ENCODE data around the gene ATP6V1F.

ATP6V1F gene

DNA sequence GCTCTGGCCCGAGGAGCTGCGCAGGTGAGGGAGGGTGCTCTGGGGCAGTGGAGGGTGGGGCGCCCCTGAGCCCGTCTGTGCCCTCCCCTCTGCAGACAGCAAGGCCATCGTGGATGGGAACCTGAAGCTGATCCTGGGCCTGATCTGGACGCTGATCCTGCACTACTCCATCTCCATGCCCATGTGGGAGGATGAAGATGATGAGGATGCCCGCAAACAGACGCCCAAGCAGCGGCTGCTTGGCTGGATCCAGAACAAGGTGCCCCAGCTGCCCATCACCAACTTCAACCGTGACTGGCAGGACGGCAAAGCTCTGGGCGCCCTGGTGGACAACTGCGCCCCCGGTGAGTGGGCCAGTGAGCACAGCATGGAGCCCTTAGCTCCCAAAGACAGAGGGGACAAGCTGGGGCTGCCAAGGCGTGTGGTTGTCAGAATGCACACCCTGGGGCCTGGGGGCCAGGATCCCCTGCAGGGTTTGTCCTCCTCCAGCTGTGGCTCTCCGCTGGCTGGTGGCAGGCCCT, 27.4 kb upstream of the ATP6V1F start:
- Histone ChIP-seq H3K4me3 (ENCODE audit: low read depth, low read length, poor library complexity, severe bottlenecking) (no peak overlapping the region), H3K9me2 (ENCODE audit: low read depth, low read length) (no peaks in the 10 kb centered on the region), H2AFZ (ENCODE audit: low read length) (no peak overlapping the region), H3K36me3 (ENCODE audit: insufficient read depth, low read length) (no peaks in the 10 kb centered on the region), H3K79me2 (ENCODE audit: insufficient read depth, low read length) (no peaks in the 10 kb centered on the region), H3K4me2 (ENCODE audit: low read length) (no peak overlapping the region), H4K20me1 (ENCODE audit: insufficient read depth, low read length) (no peaks in the 10 kb centered on the region), H3K27me3 (ENCODE audit: insufficient read depth, low read length) (peaks cover 7% of the 10 kb centered on the region), H3K27ac (ENCODE audit: low read depth, low read length, poor library complexity, severe bottlenecking) (no peak overlapping the region), H3K4me1 (ENCODE audit: insufficient read depth, low read length, severe bottlenecking) (no peaks in the 10 kb centered on the region), H3K9me3 (ENCODE audit: low read length) (no peaks in the 10 kb centered on the region), H3F3A (ENCODE audit: insufficient read depth, low read length) (no peaks in the 10 kb centered on the region), H3K9ac (ENCODE audit: low read length) (no peak overlapping the region)
- TF ChIP-seq EZH2 (IDR thresholded peaks at IDR 0.05; ENCODE audit: borderline replicate concordance, low read length), result no peak
- TF ChIP-seq, protein P1, sequence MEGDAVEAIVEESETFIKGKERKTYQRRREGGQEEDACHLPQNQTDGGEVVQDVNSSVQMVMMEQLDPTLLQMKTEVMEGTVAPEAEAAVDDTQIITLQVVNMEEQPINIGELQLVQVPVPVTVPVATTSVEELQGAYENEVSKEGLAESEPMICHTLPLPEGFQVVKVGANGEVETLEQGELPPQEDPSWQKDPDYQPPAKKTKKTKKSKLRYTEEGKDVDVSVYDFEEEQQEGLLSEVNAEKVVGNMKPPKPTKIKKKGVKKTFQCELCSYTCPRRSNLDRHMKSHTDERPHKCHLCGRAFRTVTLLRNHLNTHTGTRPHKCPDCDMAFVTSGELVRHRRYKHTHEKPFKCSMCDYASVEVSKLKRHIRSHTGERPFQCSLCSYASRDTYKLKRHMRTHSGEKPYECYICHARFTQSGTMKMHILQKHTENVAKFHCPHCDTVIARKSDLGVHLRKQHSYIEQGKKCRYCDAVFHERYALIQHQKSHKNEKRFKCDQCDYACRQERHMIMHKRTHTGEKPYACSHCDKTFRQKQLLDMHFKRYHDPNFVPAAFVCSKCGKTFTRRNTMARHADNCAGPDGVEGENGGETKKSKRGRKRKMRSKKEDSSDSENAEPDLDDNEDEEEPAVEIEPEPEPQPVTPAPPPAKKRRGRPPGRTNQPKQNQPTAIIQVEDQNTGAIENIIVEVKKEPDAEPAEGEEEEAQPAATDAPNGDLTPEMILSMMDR (IDR thresholded peaks at IDR 0.05; ENCODE audit: low read length), result no peak

GRCh38 chr7:128835790-128836641, 26.6 kb upstream of the ATP6V1F start:
- H3K79me2 ChIP-seq (ENCODE audit: insufficient read depth, low read length), result no peaks in the 10 kb centered on the region
- TF ChIP-seq, protein P1 (IDR thresholded peaks at IDR 0.05; ENCODE audit: low read length), result no peak
- TF ChIP-seq EZH2 (IDR thresholded peaks at IDR 0.05; ENCODE audit: borderline replicate concordance, low read length), result no peak
- H2AFZ ChIP-seq (ENCODE audit: low read length), result no peak overlapping the region
- no peaks in the 10 kb centered on the region for H4K20me1 ChIP-seq (ENCODE audit: insufficient read depth, low read length)
- no peaks in the 10 kb centered on the region for H3K4me1 ChIP-seq (ENCODE audit: insufficient read depth, low read length, severe bottlenecking)
- H3K27ac ChIP-seq (ENCODE audit: low read depth, low read length, poor library complexity, severe bottlenecking), result no peak overlapping the region
- no peak overlapping the region for H3K4me3 ChIP-seq (ENCODE audit: low read depth, low read length, poor library complexity, severe bottlenecking)
- no peaks in the 10 kb centered on the region for H3K9me2 ChIP-seq (ENCODE audit: low read depth, low read length)
- H3F3A ChIP-seq (ENCODE audit: insufficient read depth, low read length), result no peaks in the 10 kb centered on the region
- H3K27me3 ChIP-seq (ENCODE audit: insufficient read depth, low read length), result peaks cover 5% of the 10 kb centered on the region
- H3K9ac ChIP-seq (ENCODE audit: low read length), result no peak overlapping the region
- H3K4me2 ChIP-seq (ENCODE audit: low read length), result no peak overlapping the region
- no peaks in the 10 kb centered on the region for H3K9me3 ChIP-seq (ENCODE audit: low read length)
- no peaks in the 10 kb centered on the region for H3K36me3 ChIP-seq (ENCODE audit: insufficient read depth, low read length)

GRCh38 chr7:128836729-128837348, 25.8 kb upstream of the ATP6V1F start:
- no peaks in the 10 kb centered on the region for H3K9me3 ChIP-seq (ENCODE audit: low read length)
- H3K4me3 ChIP-seq (ENCODE audit: low read depth, low read length, poor library complexity, severe bottlenecking), result no peak overlapping the region
- H3K79me2 ChIP-seq (ENCODE audit: insufficient read depth, low read length), result no peaks in the 10 kb centered on the region
- no peaks in the 10 kb centered on the region for H4K20me1 ChIP-seq (ENCODE audit: insufficient read depth, low read length)
- no peak overlapping the region for H3K4me2 ChIP-seq (ENCODE audit: low read length)
- TF ChIP-seq EZH2 (IDR thresholded peaks at IDR 0.05; ENCODE audit: borderline replicate concordance, low read length), result no peak
- TF ChIP-seq, protein P1 (IDR thresholded peaks at IDR 0.05; ENCODE audit: low read length), result no peak
- no peaks in the 10 kb centered on the region for H3F3A ChIP-seq (ENCODE audit: insufficient read depth, low read length)
- peaks cover 5% of the 10 kb centered on the region for H3K27me3 ChIP-seq (ENCODE audit: insufficient read depth, low read length)
- H3K27ac ChIP-seq (ENCODE audit: low read depth, low read length, poor library complexity, severe bottlenecking), result no peak overlapping the region
- H3K4me1 ChIP-seq (ENCODE audit: insufficient read depth, low read length, severe bottlenecking), result peaks cover 2% of the 10 kb centered on the region
- no peaks in the 10 kb centered on the region for H3K36me3 ChIP-seq (ENCODE audit: insufficient read depth, low read length)
- H3K9ac ChIP-seq (ENCODE audit: low read length), result no peak overlapping the region
- H3K9me2 ChIP-seq (ENCODE audit: low read depth, low read length), result no peaks in the 10 kb centered on the region
- H2AFZ ChIP-seq (ENCODE audit: low read length), result no peak overlapping the region

All from OCI-LY1 (cell line).